Esophagus muscularis mucosa (tissue), 4 donors: ENCODE results near the gene PILRB. TPM values are rescaled to one million over a fixed set of nuclear protein-coding genes. Genes with fewer than 3 reads are reported as not detected.

Source experiments
- DNase-seq: peaks from one replicate; pipeline ENCODE4 v3.0.0-alpha.2; 2017; ENCODE audit errors: extremely low spot score
- H3K27ac ChIP-seq, 4 donors: fragments of 200-600 bp; sonication (generic); replicated peaks in 1 of 4; 1 replicate in 3 of 4; 2 replicates in 1 of 4; pipeline ENCODE4 v1.5.1; 2016 to 2019; ENCODE audit warnings: mild to moderate bottlenecking in 1 of 4
- H3K27me3 ChIP-seq, 4 donors: fragments of 200-600 bp; sonication (generic); one replicate each; pipeline versions ENCODE4 v1.5.1 to v1.6.0; 2016 to 2019
- H3K36me3 ChIP-seq, 4 donors: fragments of 200-600 bp; sonication (generic); one replicate each; pipeline ENCODE4 v1.5.1; 2016 to 2019
- H3K4me1 ChIP-seq, 4 donors: fragments of 200-600 bp; sonication (generic); one replicate each; pipeline ENCODE4 v1.5.1; 2016 to 2019
- H3K4me3 ChIP-seq, 4 donors: fragments of 200-600 bp; sonication (generic); 1 replicate in 2 of 4; 2 replicates in 2 of 4; pipeline ENCODE4 v1.5.1; 2016 to 2019; ENCODE audit warnings: mild to moderate bottlenecking in 4 of 4, moderate library complexity in 1 of 4
- H3K9me3 ChIP-seq, 4 donors: fragments of 200-600 bp; sonication (generic); 1 replicate in 3 of 4; 2 replicates in 1 of 4; pipeline ENCODE4 v1.5.1; 2016 to 2019
- EP300 ChIP-seq: sonication (generic); formaldehyde crosslinking; IDR thresholded peaks from one replicate; pipeline ENCODE4 v1.6.1; 2017; ENCODE audit warnings: antibody characterized with exemption
- POLR2A ChIP-seq: fragments of 450-650 bp; IDR thresholded peaks from one replicate; pipeline ENCODE4 v1.6.1; 2017; ENCODE audit warnings: antibody characterized with exemption, moderate library complexity, mild to moderate bottlenecking, low read depth
- POLR2AphosphoS5 ChIP-seq, 2 donors: sonication (generic); formaldehyde crosslinking; IDR thresholded peaks; one replicate each; pipeline ENCODE4 v1.6.1; 2017; ENCODE audit warnings: antibody characterized with exemption in 2 of 2
- WGBS: methylation state at CpG from one replicate; pipeline ENCODE4 v1.1.5; 2018; 5-methylcytosine and 5-hydroxymethylcytosine counted together
- intact Hi-C: fragments of 100-400 bp; cut with DNase I; formaldehyde crosslinking; loops from one replicate; pipeline ENCODE4 v1.15.1; 2023
- total RNA-seq, 4 donors: library from RNA; depleted of rRNA; stranded (reverse); fragments of >200 nt; gene quantifications; one replicate each; pipeline versions ENCODE4 v1.1.0 to v1.2.1, GENCODE V29; 2016
- TF ChIP-seq, protein P1 (sequence below), 3 experiments: fragments of 200-600 bp in 2 of 3; fragments of 450-650 bp in 1 of 3; sonication (generic) in 2 of 3; IDR thresholded peaks; one replicate each; pipeline ENCODE4 v1.5.1; 2017 to 2019; ENCODE audit warnings: antibody characterized with exemption in 3 of 3, mild to moderate bottlenecking in 2 of 3, moderate library complexity in 1 of 3

PILRB gene
- total RNA-seq, 4 donors from 2014 or later, result 13.5 to 33.6 (median 20.7) TPM

DNA sequence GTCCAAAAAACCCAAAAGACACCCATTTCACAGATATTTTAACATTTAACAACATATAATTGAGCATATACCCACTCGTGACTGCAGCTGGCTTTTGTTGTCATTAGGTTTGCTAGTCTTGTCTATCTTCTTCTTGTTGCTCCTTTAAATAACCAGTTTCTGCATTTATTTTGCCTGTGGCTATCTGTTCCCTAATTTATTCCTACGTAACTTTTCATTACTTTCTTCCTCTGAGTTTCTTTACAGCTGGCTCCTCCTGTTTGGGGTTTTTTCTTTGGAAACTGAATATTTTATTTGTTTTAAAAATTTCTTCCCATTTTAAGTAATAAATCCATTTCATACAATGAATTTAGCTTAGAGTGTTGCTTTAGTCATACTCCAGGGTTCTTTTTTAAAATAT, 29.8 kb downstream of the PILRB start:
- no peak for DNase-seq
- H3K36me3 ChIP-seq, result no peaks in the 10 kb centered on the region
- intact Hi-C loops, result no loop called here
- no peak overlapping the region for H3K4me3 ChIP-seq
- no peaks in the 10 kb centered on the region for H3K27me3 ChIP-seq
- no peaks in the 10 kb centered on the region for H3K9me3 ChIP-seq
- H3K27ac ChIP-seq, result no peak overlapping the region
- TF ChIP-seq, protein P1, sequence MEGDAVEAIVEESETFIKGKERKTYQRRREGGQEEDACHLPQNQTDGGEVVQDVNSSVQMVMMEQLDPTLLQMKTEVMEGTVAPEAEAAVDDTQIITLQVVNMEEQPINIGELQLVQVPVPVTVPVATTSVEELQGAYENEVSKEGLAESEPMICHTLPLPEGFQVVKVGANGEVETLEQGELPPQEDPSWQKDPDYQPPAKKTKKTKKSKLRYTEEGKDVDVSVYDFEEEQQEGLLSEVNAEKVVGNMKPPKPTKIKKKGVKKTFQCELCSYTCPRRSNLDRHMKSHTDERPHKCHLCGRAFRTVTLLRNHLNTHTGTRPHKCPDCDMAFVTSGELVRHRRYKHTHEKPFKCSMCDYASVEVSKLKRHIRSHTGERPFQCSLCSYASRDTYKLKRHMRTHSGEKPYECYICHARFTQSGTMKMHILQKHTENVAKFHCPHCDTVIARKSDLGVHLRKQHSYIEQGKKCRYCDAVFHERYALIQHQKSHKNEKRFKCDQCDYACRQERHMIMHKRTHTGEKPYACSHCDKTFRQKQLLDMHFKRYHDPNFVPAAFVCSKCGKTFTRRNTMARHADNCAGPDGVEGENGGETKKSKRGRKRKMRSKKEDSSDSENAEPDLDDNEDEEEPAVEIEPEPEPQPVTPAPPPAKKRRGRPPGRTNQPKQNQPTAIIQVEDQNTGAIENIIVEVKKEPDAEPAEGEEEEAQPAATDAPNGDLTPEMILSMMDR (IDR thresholded peaks at IDR 0.05), result no peak
- no peak for TF ChIP-seq POLR2AphosphoS5 (IDR thresholded peaks at IDR 0.05)
- no peak for TF ChIP-seq EP300
- TF ChIP-seq POLR2A, result no peak
- 77% methylated on average over 2 of the region's 2 CpGs for WGBS
- H3K4me1 ChIP-seq, result no peaks in the 10 kb centered on the region

DNA sequence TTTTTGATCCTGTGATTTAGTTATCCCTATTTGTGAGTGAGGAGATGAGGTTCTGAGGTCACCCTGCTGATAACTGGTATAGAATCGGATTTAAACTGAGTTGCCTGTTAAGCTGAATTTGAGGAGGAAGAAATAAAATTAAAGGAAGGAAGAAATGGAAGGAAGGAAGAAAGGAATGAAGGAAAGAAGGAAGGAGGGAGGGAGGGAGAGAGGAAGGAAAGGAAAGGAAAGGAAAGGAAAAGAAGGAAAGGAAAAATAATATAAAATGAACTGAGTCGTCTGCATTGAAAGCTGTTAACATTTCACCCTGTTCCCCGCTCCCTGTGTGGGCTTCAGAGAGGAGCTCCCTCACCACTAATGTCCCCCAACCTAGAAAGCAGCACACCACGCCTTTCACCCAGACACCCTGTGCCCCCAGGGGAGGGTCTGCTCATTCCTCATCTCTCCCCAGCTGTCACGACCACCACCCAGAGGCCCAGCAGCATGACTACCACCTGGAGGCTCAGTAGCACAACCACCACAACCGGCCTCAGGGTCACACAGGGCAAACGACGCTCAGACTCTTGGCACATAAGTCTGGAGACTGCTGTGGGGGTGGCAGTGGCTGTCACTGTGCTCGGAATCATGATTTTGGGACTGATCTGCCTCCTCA, 31.6 kb downstream of the PILRB start:
- intact Hi-C loops, result no loop called here
- H3K27me3 ChIP-seq, result no peaks in the 10 kb centered on the region
- 64% methylated on average over 9 of the region's 9 CpGs for WGBS
- H3K4me3 ChIP-seq, result no peak overlapping the region
- no peaks in the 10 kb centered on the region for H3K4me1 ChIP-seq
- H3K36me3 ChIP-seq, result no peaks in the 10 kb centered on the region
- H3K9me3 ChIP-seq, result no peaks in the 10 kb centered on the region
- no peak for DNase-seq
- H3K27ac ChIP-seq, result no peak overlapping the region
- TF ChIP-seq POLR2AphosphoS5 (IDR thresholded peaks at IDR 0.05), result no peak
- no peak for TF ChIP-seq POLR2A
- TF ChIP-seq EP300, result no peak
- TF ChIP-seq, protein P1 (IDR thresholded peaks at IDR 0.05), result no peak

DNA sequence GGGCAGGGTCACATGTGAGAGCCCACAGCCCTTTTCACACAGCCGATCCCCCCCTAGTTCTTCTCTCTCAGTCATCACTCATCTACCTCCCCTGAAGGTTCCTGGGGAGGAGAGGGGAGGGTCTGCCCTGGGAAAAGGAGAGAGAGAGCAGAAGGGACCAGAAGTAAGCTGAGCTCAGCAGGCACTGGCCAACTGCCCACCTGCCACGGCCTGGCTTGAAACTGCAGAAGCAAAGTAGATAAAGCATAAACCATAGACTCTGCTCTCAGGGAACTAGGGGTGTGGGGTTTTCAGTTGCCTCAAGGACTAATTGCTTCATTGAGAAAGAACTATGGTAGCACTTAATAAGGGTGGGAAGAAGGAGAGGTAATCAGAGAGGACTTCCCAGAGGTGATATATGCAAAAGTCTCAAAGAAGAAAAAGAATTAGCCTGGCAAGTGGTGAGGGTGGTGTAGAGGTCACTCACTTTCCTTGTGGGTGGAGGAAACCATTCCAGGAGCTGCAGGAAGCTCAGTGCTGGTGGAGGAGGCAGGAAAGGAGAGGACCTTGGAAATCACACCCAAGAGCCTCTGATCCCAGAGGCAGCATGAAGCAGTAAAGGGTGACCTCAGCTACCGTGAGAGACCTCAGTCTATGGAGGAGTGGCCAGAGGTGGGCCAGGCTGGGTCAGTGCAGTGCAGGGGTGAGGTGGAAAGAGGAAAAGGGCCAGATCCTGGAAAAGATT, 32.5 kb downstream of the PILRB start:
- Histone ChIP-seq H3K4me3 (no peak overlapping the region), H3K9me3 (no peaks in the 10 kb centered on the region), H3K36me3 (no peaks in the 10 kb centered on the region), H3K27ac (no peak overlapping the region), H3K27me3 (no peaks in the 10 kb centered on the region), H3K4me1 (no peaks in the 10 kb centered on the region)
- intact Hi-C loops, result no loop called here
- TF ChIP-seq POLR2A (no peak), POLR2AphosphoS5 (IDR thresholded peaks at IDR 0.05) (no peak), EP300 (no peak)
- TF ChIP-seq, protein P1 (IDR thresholded peaks at IDR 0.05), result no peak
- DNase-seq, result no peak
- 68% methylated on average over 3 of the region's 3 CpGs for WGBS

DNA sequence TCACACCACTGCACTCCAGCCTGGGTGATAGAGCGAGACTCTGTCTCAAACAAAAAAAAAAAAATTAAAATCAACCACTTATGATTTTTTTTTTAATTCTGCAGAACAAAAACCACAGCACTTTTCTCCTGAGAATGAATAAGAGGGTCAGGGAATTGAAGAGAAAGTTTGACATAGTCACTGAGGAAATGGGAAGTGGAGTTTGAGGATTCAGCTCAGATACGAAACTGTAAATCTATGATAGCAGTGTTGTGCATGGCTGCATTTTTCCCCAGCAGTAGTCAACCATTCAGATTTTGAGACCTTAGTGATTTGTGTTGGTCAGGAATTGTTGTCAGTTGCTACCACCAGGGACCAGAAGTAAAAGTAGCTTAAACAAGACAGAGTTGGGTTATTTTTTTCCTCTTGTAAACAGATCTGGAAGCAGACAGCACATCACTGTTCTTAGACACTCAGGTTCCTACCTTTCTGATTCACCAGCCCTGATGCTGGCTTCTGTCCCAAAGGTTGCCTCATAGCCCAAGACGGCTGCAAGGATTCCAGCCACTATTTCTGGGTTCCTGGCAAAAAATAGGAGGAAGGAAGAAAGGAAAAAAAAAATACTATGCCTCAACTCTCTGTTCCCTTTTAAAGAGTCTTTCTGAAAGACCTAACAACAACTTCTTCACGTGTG, 35.5 kb downstream of the PILRB start:
- Histone ChIP-seq H3K27ac (no peak overlapping the region), H3K4me3 (no peak overlapping the region), H3K9me3 (no peaks in the 10 kb centered on the region), H3K36me3 (no peaks in the 10 kb centered on the region), H3K27me3 (peaks cover 0 to 7% (median 0%) of the 10 kb centered on the region in 4 donors), H3K4me1 (peaks cover 0 to 3% (median 0%) of the 10 kb centered on the region in 4 donors)
- TF ChIP-seq, protein P1 (IDR thresholded peaks at IDR 0.05), result no peak
- TF ChIP-seq EP300, result no peak
- no peak for TF ChIP-seq POLR2AphosphoS5 (IDR thresholded peaks at IDR 0.05)
- no peak for TF ChIP-seq POLR2A
- intact Hi-C loops, result no loop called here
- DNase-seq, result no peak
- 69% methylated on average over 4 of the region's 4 CpGs for WGBS
